GM21529 (cell line): ENCODE measurements around the gene ZFYVE1.
"Not testable (repeated sequence)": the region's sequence is repeated elsewhere in the genome, so short reads cannot be mapped to it uniquely, and the experiment has no call there.

Source experiments
- ATAC-seq: cut with Tn5 transposase; IDR thresholded peaks from one replicate; pipeline ENCODE4 v1.9.1; 2021; ENCODE audit not compliant: unreplicated experiment

Gene ZFYVE1

DNA sequence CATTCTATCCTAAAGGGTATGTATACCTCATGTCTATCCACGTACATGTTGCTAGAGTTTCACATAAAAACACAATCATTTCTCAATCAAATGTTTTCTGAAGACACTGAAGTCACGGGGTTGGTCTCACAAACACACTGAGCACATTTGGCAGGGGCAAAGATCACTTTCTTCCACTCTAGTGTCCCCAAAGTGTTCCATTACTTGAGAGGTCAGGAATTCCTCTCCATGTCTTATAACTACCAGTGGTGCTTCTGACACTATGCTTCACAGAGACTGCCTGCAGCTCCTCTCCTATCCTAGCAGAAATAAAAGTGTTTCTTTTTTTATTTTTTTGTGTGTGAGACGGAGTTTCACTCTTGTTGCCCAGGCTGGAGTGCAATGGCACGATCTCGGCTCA, 19.1 kb downstream of the ZFYVE1 start:
- ATAC-seq: no peak

DNA sequence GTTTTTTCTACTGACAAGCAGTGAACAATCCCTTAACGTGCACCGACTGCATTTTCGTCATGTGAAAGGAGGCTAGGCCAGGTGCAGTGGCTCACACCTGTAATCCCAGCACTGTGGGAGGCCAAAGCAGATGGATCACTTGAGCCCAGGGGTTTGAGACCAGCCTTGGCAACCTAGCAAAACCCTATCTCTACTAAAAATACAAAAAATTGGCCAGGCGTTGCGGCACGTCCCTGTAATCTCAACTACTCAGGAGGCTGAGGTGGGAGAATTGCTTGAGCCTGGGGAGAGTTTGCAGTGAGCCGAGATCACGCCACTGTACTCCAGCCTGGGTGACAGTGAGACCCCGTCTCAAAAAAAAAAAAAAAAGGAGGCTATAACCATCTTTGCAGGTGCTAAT, 22.3 kb downstream of the ZFYVE1 start:
- not testable (repeated sequence) for ATAC-seq

- ATAC-seq: no peak
These were observed 23.2 kb downstream of the ZFYVE1 start for GRCh38 chr14:73003681-73004080.

DNA sequence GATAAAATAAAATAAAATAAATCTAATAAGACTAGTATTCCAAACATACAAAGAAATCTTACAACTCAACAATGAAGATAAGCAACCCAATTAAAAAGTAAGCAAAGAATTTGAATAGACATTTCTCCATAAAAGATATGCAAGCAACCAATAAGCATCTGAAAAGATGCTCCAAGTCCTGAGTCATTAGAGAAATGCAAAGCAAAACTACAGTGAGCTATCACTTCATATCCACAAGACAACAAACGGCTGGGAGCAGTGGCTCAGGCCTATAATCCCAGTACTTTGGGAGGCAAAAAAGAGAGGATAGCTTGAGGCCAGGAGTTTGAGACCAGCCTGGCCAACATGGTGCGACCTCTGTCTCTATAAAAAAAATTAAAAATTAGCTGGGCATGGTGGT, 26.8 kb downstream of the ZFYVE1 start:
- ATAC-seq: no peak

- no peak for ATAC-seq
These were observed 27.6 kb downstream of the ZFYVE1 start for GRCh38 chr14:72999316-72999715.

DNA sequence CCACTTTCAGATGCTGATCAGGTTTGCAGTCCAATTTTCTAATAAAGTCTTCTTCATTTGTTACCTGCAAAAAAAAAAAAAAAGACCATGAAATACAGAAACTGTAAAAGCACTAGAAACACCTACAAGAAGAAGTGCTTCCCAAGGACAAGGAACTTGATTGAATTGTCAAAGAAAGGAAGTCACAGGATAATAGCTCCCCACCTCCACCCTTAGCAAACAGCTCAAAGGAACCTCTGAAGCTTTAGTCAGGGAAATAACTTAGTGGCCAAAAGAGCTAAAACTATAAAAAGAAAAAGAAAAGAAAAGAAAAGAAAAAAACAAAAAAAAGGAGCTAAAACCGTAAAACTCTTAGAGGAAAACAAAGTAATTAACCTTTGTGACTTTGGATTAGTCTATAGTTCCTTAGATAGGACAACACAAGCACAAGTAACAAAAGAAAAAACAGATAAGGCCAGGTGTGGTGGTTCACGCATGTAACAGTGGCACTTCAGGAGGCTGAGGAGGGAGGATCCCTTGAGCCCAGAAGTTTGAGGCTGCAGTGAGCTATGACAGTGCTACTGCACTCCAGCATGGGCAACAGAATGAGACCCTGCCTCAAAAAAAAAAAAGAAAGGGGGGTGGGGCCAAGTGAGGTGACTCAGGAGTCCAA, 28.5 kb downstream of the ZFYVE1 start:
- ATAC-seq: no peak

- no peak for ATAC-seq
These were observed 30.0 kb downstream of the ZFYVE1 start for GRCh38 chr14:72996916-72997315.

- no peak for ATAC-seq
These were observed 36.7 kb downstream of the ZFYVE1 start for GRCh38 chr14:72990171-72990570.

- ATAC-seq: no peak
These were observed 40.0 kb downstream of the ZFYVE1 start for GRCh38 chr14:72986857-72987256.

GRCh38 chr14:72986214-72986613, 40.7 kb downstream of the ZFYVE1 start:
- ATAC-seq: no peak

DNA sequence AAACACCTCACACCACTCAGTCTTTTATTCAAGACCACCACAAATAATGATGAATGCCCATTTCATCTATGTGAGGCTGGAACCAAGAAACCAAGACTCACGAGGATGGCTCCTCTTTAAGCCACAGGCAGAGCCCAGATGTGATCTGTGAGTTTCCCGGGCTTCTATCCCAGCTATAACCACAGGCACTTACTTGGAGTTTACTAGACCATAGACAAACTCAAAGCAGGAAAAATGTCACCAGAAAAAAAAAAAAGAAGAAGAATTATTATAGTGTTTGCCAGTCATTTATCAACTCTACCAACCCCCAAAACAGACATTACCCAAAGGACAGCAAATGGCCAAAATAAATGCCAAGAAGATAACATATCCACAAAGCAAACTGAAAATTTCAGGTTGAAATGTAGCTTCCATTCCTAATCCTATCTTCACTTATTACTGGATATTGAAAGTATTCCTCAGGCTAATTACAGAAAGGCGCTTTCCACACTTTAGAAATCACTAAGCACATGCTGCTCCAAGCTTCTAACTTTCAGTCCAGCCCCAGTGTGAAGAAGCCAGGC, 44.7 kb downstream of the ZFYVE1 start:
- ATAC-seq: no peak

GRCh38 chr14:72980863-72981262, 46.0 kb downstream of the ZFYVE1 start:
- no peak for ATAC-seq

- no peak for ATAC-seq
These were observed 48.0 kb downstream of the ZFYVE1 start for GRCh38 chr14:72978856-72979255.

GRCh38 chr14:72975770-72976169, 51.1 kb downstream of the ZFYVE1 start:
- ATAC-seq: no peak

- ATAC-seq: no peak
These were observed 52.2 kb downstream of the ZFYVE1 start for GRCh38 chr14:72974661-72975060.

- no peak for ATAC-seq
These were observed 56.0 kb downstream of the ZFYVE1 start for GRCh38 chr14:72970824-72971434.

- ATAC-seq: no peak
These were observed 56.8 kb downstream of the ZFYVE1 start for GRCh38 chr14:72970058-72970630.

DNA sequence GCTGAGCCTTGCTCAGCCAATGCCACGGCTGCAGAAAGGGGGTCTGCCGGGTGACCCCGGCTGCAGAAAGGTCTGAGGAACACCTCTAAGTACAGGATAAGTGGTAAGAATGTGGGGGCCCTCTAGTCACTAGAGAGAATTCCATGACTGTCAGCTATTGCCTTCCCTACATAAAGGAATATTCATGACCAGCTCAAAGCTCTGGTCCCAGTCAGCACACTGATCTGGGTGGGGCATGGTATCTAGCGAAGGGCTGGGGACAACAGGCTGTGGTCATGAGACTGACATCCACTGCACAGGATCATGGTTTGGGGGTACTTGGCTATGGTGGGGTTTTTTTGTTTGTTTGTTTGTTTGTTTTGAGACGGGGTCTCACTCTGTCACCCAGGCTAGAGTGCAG, 58.6 kb downstream of the ZFYVE1 start:
- no peak for ATAC-seq

DNA sequence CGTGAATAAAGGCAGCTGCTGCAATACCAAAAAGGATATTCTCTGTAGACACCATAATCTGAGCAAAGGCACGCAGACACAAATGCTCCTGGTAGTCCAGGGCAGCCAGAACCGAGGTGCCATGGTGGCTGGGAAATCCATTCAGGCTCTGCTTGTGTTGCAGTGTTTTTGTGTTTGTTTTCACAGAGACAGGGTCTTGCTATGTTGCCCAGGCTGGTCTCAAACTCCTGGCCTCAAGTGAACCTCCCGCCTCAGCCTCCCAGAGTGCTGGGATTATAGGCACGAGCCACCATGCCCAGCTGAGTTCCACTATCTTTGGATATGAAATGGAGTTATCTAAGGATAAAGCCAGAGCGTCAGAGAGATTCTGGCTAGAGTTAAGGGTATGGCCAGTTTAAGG, 60.9 kb downstream of the ZFYVE1 start:
- no peak for ATAC-seq

DNA sequence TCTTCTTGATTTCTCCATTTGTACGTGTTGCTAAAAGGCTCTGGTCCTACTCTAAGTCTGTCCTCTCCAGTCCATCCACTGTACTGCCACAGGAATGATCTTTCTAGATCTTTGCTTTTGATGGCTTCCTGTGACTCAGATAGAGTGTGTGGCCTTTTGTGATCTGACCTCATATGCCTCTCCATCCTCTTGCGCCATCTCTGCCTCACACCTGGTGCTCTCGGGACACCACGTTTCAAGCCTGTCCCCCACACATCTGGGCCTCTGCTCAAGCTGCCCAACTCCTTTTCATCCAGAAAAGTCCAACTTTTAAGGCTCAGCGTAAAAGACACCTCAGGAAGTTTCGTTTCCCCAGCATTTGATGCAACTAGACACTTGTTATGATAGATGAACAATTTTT, 61.7 kb downstream of the ZFYVE1 start:
- ATAC-seq: no peak

GRCh38 chr14:72962829-72963312, 64.0 kb downstream of the ZFYVE1 start:
- no peak for ATAC-seq

- ATAC-seq: not testable (repeated sequence)
These were observed 64.6 kb downstream of the ZFYVE1 start for GRCh38 chr14:72962336-72962754.
